ENCODE data around the gene EFHC2. TPM values are rescaled to one million over a fixed set of nuclear protein-coding genes. Genes with fewer than 3 reads are reported as not detected.
A peak's percentile ranks its signal among the peaks of the same experiment; 100 is the strongest.

EFHC2 gene, protein sequence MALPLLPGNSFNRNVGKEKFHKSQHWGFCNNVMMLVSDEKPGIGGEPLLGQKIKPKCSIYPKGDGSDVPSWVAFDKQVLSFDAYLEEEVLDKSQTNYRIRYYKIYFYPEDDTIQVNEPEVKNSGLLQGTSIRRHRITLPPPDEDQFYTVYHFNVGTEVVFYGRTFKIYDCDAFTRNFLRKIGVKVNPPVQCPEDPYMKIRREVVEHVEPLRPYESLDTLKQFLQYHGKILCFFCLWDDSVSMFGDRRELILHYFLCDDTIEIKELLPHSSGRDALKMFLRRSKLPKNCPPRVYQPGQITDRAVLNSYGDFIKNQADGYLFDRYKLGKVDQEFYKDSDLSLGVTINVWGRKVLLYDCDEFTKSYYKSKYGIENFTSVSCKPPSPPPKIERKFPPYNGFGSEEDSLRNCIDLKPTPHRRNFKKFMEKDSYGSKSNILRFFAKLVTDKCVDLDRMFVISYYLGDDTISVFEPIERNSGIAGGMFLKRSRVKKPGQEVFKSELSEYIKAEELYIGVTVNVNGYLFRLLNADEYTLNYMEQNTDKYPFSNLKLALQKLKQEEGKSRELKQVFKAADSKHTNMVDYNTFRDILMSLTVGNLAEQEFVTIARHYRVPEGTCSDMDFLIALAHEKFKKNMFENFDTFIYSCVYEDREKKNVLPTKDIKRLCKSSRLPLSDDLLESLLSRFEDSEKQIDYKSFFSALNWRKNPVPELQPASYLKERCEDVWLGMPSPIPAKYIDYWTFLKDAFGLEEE
- 0.17 TPM for total RNA-seq
- long read RNA-seq: 0 reads

DNA sequence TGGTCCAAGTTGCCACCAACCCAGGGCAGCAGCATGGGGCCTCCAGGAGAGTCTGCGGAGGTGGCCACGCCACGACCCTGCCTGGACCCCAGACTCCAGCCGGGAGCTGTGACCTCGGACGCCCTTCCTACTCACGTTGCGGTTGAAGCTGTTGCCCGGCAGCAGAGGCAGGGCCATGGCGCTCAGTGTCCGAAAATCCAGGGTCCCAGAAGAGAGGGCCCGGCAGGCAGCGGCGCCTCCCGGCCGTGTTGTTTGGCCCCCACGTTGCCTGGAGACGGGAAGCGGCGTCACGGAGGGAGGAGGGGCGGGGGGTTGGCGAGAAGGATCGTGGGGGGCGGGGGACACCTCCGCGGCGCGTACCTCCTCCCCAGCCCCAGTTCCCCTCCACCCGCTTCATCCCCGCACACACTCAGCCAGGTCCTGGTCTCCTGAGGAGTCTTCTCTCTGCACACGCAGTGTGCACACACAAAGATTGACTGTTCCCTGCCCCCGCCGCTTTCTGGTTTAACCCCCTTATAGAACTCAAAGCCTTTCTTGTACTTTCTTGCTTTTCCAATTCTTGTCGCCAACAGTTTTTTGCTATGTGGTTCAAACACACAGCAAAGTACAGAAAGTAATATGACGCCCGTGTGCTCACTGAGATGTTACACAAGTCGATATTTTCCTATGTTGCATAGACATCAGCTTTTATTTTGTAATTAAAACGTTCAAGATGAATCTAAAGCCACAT lies at the start of gene EFHC2:
Gene EFHC2, minus strand, starts transcription at position 261 of the 730 bp plus-strand sequence. Its CDS starts 84 bp downstream, at position 177.
- no peaks in the 10 kb centered on the region for H3K27me3 ChIP-seq
- TF ChIP-seq, protein P1, sequence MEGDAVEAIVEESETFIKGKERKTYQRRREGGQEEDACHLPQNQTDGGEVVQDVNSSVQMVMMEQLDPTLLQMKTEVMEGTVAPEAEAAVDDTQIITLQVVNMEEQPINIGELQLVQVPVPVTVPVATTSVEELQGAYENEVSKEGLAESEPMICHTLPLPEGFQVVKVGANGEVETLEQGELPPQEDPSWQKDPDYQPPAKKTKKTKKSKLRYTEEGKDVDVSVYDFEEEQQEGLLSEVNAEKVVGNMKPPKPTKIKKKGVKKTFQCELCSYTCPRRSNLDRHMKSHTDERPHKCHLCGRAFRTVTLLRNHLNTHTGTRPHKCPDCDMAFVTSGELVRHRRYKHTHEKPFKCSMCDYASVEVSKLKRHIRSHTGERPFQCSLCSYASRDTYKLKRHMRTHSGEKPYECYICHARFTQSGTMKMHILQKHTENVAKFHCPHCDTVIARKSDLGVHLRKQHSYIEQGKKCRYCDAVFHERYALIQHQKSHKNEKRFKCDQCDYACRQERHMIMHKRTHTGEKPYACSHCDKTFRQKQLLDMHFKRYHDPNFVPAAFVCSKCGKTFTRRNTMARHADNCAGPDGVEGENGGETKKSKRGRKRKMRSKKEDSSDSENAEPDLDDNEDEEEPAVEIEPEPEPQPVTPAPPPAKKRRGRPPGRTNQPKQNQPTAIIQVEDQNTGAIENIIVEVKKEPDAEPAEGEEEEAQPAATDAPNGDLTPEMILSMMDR (IDR thresholded peaks at IDR 0.05): no peak
- no peaks in the 10 kb centered on the region for H3K36me3 ChIP-seq
- DNase-seq (peak; percentile 71), ATAC-seq (peak; percentile 74)
- no peak within 1 kb of the TSS for H3K27ac ChIP-seq
- peak within 1 kb of the TSS; percentile 42 for H3K4me3 ChIP-seq
- H3K4me1 ChIP-seq: no peaks in the 10 kb centered on the region
- no peaks in the 10 kb centered on the region for H3K9me3 ChIP-seq
- intact Hi-C loops (cut with DNase I): no loop called here

DNA sequence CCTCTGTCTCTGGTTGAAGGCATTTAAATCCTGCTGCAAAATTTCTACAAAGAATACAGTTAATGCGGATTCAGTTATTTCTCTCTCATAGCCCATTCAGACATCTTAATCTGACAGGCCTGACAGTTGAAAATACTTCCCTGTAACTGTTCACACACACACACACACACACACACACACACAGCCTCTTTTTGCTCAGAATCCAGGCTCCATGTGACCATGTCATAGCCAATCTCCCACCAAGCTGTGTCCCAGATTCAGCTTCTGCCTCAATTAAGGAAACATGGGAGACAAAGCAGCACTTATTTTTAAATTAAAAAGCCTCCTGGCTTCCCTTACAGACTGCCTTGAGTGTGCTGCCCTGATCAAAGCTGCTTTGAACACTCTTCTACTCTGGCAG lies 49.3 kb upstream of the EFHC2 start:
- H3K36me3 ChIP-seq: no peaks in the 10 kb centered on the region
- H3K27me3 ChIP-seq: no peaks in the 10 kb centered on the region
- intact Hi-C loops (cut with DNase I): no loop called here
- TF ChIP-seq, protein P1 (IDR thresholded peaks at IDR 0.05): no peak
- no peak for ATAC-seq
- H3K4me3 ChIP-seq: no peak overlapping the region
- no peaks in the 10 kb centered on the region for H3K9me3 ChIP-seq
- no peak for DNase-seq
- no peaks in the 10 kb centered on the region for H3K4me1 ChIP-seq
- no peak overlapping the region for H3K27ac ChIP-seq

DNA sequence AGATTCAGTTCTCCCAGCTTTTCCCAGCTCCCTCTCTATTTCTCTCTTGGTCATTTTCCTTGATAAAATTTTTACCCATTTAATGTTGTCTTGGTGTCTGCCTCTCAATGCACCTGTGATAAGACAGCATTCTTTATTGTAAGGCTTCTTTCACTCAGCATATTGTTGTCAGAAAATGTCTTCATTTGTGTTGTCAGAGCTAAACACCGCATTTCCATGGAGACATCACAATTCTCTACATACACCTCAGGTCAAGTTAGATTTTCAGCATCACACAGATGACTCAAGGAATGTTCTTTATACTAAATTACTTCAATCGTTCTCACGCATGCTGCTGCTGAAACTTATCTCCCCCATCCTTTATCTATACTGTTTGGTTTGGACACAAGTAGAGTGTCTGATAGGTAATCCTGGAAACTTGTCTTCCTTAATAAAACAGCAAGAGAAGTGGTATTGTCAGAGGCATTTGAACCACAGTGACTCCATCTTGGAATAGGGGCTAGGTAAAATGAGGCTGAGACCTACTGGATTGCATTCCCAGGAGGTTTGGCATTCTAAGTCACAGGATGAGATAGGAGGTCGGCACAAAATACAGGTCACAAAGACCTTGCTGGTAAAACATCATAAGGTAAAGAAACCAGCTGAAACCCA lies 41.3 kb upstream of the EFHC2 start:
- no peaks in the 10 kb centered on the region for H3K9me3 ChIP-seq

DNA sequence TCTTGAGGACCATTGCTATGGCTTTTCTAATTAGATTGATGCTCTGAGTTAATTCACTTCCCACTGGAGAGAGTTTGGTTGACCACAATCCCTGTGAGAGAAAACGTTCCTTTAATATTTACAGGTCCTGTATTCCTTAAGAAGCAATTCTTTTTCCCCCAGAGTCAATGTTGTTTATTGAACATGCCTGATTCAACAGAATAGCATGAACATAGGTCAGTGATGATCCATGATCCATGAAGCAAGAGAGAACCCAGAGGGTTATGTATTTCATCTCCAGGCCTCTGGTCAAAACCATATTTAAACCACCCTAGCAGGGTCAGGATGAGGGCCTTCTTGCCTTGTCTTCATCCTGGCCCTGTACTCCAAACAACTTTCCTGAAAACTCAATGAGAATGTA lies 39.4 kb upstream of the EFHC2 start:
- TF ChIP-seq, protein P1 (IDR thresholded peaks at IDR 0.05): no peak
- no peak for ATAC-seq
- Histone ChIP-seq H3K4me3 (no peak overlapping the region), H3K27ac (no peak overlapping the region), H3K36me3 (no peaks in the 10 kb centered on the region), H3K27me3 (no peaks in the 10 kb centered on the region), H3K9me3 (no peaks in the 10 kb centered on the region), H3K4me1 (no peaks in the 10 kb centered on the region)
- intact Hi-C loops (cut with DNase I): no loop called here
- no peak for DNase-seq

More for the DNA sequence above, 41.3 kb upstream of the EFHC2 start:
- ATAC-seq (no peak), DNase-seq (no peak)
- intact Hi-C loops (cut with DNase I): no loop called here
- Histone ChIP-seq H3K4me3 (no peak overlapping the region), H3K36me3 (no peaks in the 10 kb centered on the region), H3K4me1 (no peaks in the 10 kb centered on the region), H3K27me3 (no peaks in the 10 kb centered on the region), H3K27ac (no peak overlapping the region)
- TF ChIP-seq, protein P1 (IDR thresholded peaks at IDR 0.05): no peak

DNA sequence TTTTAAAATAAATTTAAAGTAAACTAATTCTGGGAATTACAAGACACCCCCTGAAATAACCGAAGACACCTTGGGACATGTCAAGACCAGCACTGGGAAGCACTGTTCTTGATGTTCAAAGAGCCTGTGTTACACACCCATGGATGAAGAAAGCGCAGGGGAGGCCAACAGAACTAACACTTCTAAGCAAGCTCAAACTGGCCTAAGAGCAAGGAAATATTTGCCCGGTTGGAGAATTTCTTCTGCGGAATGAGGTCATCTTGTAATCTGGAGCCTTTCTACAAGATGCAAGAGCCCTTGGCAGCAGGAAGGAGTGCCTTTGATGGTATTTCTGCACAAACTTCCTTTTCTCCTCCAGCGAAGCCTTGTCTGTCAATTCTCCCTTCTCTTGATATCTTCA lies 9.3 kb upstream of the EFHC2 start:
- intact Hi-C loops (cut with DNase I): no loop called here
- Histone ChIP-seq H3K27ac (no peak overlapping the region), H3K4me1 (no peaks in the 10 kb centered on the region), H3K36me3 (no peaks in the 10 kb centered on the region), H3K9me3 (no peaks in the 10 kb centered on the region), H3K4me3 (no peak overlapping the region), H3K27me3 (no peaks in the 10 kb centered on the region)
- DNase-seq: no peak
- TF ChIP-seq, protein P1 (IDR thresholded peaks at IDR 0.05): no peak
- peak; percentile 70 for ATAC-seq

Data from upper lobe of right lung (tissue), 1 donor.